Panc1 (cell line): ENCODE measurements around the gene CLCN7. TPM values are rescaled to one million over a fixed set of nuclear protein-coding genes. Genes with fewer than 3 reads are reported as not detected.

Source experiments
- ATAC-seq: fragments of 200-7000 bp; cut with Tn5 transposase; 2 replicates; pipeline ENCODE4 v1.9.1; 2020; ENCODE audit warnings: mild to moderate bottlenecking, moderate library complexity
- BruUV-seq: library from RNA; stranded (reverse); fragments of 400-500 nt; replicated peaks from 2 replicates; lab custom pipeline; 2021; lab: Mats Ljungman, UMichigan
- CTCF ChIA-PET: fragments of 300-600 bp; sonication (Branson Sonifier 250); formaldehyde crosslinking; loops from one replicate; lab custom pipeline; 2022; ENCODE audit warnings: antibody characterized with exemption; lab: Charles Lee
- POLR2A ChIA-PET: fragments of 300-600 bp; sonication (Branson Sonifier 250); formaldehyde crosslinking; loops from one replicate; lab custom pipeline; 2022; ENCODE audit warnings: antibody characterized with exemption; lab: Charles Lee
- DNase-seq: peaks from one replicate; pipeline ENCODE4 v3.0.0-alpha.2; 2010; ENCODE audit warnings: low read depth, low spot score
- H3K27ac ChIP-seq: 2 replicates; pipeline ENCODE4 v1.5.1; 2011; ENCODE audit warnings: mild to moderate bottlenecking, low read length, inconsistent platforms
- H3K27me3 ChIP-seq: fragments of 200-500 bp; sonication (Bioruptor generic); 2 replicates; pipeline ENCODE4 v1.6.0; 2014; ENCODE audit warnings: low read length, inconsistent platforms; ENCODE audit not compliant: control insufficient read depth, insufficient read depth
- H3K36me3 ChIP-seq: fragments of 200-500 bp; sonication (Bioruptor generic); 2 replicates; pipeline ENCODE4 v1.5.1; 2014; ENCODE audit warnings: inconsistent platforms, mild to moderate bottlenecking, low read length, moderate library complexity; ENCODE audit not compliant: control insufficient read depth, insufficient read depth
- H3K4me1 ChIP-seq: 2 replicates; pipeline ENCODE4 v1.5.1; 2011; ENCODE audit warnings: inconsistent platforms, mild to moderate bottlenecking, low read length, moderate library complexity; ENCODE audit not compliant: control insufficient read depth, insufficient read depth
- H3K4me3 ChIP-seq, 2 experiments: 2 replicates each; pipeline ENCODE4 v1.5.1; 2011 to 2012; ENCODE audit warnings: low read depth in 2 of 2, low read length in 2 of 2, mild to moderate bottlenecking in 2 of 2, inconsistent platforms in 1 of 2, moderate library complexity in 1 of 2
- H3K9me3 ChIP-seq: fragments of 200-500 bp; sonication (Bioruptor generic); 2 replicates; pipeline ENCODE4 v1.5.1; 2014; ENCODE audit warnings: low read depth, mild to moderate bottlenecking, inconsistent platforms, low read length, moderate library complexity; ENCODE audit not compliant: control insufficient read depth, insufficient read depth
- POLR2AphosphoS5 ChIP-seq: IDR thresholded peaks from 2 replicates; pipeline ENCODE4 v1.6.1; 2012; ENCODE audit warnings: mild to moderate bottlenecking, low read depth, low read length, moderate library complexity
- SIN3A ChIP-seq: IDR thresholded peaks from 2 replicates; pipeline ENCODE4 v1.6.1; 2012; ENCODE audit warnings: low read depth, mild to moderate bottlenecking, low read length, moderate library complexity, borderline replicate concordance; ENCODE audit not compliant: insufficient read depth
- TCF7L2 ChIP-seq: IDR thresholded peaks from 2 replicates; pipeline ENCODE4 v1.6.1; 2011; ENCODE audit warnings: mild to moderate bottlenecking, low read depth, low read length, inconsistent platforms
- in situ Hi-C: cut with HindIII; loops from 2 replicates; pipeline ENCODE4 v1.10.0; 2016; ENCODE audit warnings: low sequenced_read_pairs, low pct_unique_long_range_greater_than_20kb
- intact Hi-C: fragments of 100-400 bp; cut with micrococcal nuclease; formaldehyde crosslinking; loops from one replicate; pipeline ENCODE4 v1.10.0; 2022; ENCODE audit not compliant: unreplicated experiment
- total RNA-seq: library from RNA; stranded (reverse); gene quantifications from one replicate; pipeline ENCODE4 v1.2.1, GENCODE V29; 2021; ENCODE audit not compliant: unreplicated experiment
- TF ChIP-seq, protein P1 (sequence below): fragments of 450-650 bp; IDR thresholded peaks from 2 replicates; pipeline ENCODE4 v1.5.1; 2017; ENCODE audit warnings: mild to moderate bottlenecking
- TF ChIP-seq, protein P2 (sequence below), 2 experiments: IDR thresholded peaks; 2 replicates each; pipeline ENCODE4 v1.6.1; 2011 to 2012; ENCODE audit warnings: low read depth in 2 of 2, control low read depth in 1 of 2, low read length in 1 of 2, mild to moderate bottlenecking in 1 of 2, moderate library complexity in 1 of 2; ENCODE audit not compliant: insufficient read depth in 1 of 2

Gene CLCN7
- total RNA-seq, 1 experiment from 2014 or later, result 179 TPM

DNA sequence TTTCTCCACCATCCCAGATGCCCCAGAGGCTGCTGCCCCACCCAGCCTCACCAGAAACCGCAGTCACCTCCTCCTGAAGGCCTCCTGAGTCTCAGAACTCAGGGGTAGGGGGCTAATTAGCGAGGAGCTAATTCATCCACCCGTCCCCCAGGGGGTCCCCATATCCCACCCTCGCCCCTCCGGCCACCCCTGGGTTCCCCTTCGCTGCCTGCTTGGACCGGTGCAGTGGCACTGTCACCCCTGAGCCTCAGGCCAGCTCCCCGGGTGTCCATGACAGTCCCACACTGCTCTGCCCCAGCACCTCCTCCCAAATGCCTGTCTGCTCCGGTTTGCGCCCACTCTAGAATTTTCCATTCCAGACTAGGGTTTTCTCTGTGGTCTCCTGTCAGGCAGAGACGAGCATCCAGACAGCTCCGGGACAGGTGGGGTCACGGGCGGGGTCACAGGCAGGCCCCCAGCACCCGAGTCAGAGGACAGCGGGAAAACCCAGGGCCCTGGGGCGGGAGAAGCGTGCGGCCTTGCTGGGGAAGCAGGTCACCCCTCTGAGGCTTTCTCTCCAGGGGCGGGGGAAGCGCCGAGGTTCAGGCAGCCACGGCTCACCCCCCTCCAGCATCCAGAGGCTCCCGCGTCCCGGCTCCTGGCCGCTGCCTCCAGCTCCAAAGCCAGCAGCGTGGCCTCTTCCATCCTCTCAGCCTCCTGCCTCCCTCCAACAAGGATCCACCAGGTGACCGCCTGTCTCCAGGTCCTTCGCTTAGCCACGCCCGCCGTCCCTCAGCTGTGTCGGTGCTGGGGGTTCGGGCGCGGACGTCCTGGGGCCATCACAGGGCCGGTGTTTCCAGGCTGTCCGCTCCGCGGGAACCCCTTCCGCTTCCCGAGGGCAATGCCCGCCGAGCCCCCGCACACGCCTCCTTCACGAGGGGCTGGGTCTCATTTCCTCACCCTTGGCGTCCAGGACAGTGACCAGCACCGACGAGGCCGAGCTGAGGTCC is 47.1 kb downstream of the CLCN7 start:
- ChIA-PET POLR2A (no interaction called here), CTCF (no interaction called here)
- intact Hi-C loops, result no loop called here
- DNase-seq (no peak), ATAC-seq (no peak)
- TF ChIP-seq SIN3A (no peak), POLR2AphosphoS5 (no peak), TCF7L2 (no peak)
- TF ChIP-seq, protein P1, sequence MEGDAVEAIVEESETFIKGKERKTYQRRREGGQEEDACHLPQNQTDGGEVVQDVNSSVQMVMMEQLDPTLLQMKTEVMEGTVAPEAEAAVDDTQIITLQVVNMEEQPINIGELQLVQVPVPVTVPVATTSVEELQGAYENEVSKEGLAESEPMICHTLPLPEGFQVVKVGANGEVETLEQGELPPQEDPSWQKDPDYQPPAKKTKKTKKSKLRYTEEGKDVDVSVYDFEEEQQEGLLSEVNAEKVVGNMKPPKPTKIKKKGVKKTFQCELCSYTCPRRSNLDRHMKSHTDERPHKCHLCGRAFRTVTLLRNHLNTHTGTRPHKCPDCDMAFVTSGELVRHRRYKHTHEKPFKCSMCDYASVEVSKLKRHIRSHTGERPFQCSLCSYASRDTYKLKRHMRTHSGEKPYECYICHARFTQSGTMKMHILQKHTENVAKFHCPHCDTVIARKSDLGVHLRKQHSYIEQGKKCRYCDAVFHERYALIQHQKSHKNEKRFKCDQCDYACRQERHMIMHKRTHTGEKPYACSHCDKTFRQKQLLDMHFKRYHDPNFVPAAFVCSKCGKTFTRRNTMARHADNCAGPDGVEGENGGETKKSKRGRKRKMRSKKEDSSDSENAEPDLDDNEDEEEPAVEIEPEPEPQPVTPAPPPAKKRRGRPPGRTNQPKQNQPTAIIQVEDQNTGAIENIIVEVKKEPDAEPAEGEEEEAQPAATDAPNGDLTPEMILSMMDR, result no peak
- TF ChIP-seq, protein P2, sequence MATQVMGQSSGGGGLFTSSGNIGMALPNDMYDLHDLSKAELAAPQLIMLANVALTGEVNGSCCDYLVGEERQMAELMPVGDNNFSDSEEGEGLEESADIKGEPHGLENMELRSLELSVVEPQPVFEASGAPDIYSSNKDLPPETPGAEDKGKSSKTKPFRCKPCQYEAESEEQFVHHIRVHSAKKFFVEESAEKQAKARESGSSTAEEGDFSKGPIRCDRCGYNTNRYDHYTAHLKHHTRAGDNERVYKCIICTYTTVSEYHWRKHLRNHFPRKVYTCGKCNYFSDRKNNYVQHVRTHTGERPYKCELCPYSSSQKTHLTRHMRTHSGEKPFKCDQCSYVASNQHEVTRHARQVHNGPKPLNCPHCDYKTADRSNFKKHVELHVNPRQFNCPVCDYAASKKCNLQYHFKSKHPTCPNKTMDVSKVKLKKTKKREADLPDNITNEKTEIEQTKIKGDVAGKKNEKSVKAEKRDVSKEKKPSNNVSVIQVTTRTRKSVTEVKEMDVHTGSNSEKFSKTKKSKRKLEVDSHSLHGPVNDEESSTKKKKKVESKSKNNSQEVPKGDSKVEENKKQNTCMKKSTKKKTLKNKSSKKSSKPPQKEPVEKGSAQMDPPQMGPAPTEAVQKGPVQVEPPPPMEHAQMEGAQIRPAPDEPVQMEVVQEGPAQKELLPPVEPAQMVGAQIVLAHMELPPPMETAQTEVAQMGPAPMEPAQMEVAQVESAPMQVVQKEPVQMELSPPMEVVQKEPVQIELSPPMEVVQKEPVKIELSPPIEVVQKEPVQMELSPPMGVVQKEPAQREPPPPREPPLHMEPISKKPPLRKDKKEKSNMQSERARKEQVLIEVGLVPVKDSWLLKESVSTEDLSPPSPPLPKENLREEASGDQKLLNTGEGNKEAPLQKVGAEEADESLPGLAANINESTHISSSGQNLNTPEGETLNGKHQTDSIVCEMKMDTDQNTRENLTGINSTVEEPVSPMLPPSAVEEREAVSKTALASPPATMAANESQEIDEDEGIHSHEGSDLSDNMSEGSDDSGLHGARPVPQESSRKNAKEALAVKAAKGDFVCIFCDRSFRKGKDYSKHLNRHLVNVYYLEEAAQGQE (IDR thresholded peaks at IDR 0.05; ENCODE audit: insufficient read depth in 1 of 2, low read depth in 2 of 2, low read length in 1 of 2), result no peak
- in situ Hi-C loops, result no loop called here
- H3K36me3 ChIP-seq, result no peaks in the 10 kb centered on the region
- H3K4me1 ChIP-seq, result no peaks in the 10 kb centered on the region
- H3K4me3 ChIP-seq, result no peak overlapping the region
- H3K9me3 ChIP-seq, result no peaks in the 10 kb centered on the region
- no TSS peak for BruUV-seq
- H3K27me3 ChIP-seq, result no peaks in the 10 kb centered on the region
- no peak overlapping the region for H3K27ac ChIP-seq

DNA sequence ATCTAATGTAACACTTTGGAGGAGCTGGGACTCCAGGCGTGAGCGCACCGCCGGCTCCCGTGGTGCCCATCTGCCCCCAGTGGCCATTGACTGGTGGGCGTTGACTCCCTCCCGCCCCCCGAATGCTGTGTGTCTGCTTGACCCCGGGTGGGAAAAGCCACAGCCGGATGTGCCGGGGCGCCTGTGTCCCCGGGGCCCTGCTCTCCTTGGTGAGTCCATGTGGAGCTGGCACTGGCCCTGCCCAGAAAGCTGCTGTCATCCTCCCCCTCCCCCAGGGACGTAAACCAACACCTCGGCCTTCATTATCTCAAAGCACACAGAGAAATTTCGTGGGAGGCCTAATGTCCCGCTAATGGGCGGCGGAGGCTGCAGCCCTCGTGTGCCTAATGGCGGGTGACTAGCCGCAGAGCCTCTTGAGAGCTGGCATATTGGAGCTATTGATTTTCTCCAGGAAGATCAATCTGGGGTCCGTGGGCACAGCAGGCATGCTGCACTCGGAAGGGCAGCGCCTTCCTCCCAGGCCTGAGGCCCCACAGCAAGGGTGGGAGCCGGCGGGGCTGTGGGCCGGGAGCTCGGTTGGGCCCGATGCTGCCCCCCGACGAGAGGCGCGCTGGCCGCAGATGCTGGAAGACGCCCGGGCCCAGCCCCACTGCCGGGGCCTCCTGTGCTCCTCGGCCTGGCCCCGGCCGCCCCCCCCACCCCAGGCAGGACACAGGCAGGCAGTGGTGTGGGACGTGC is 47.9 kb downstream of the CLCN7 start:
- ATAC-seq (no peak), DNase-seq (no peak)
- no peak overlapping the region for H3K4me3 ChIP-seq
- no peaks in the 10 kb centered on the region for H3K9me3 ChIP-seq
- no peaks in the 10 kb centered on the region for H3K4me1 ChIP-seq
- in situ Hi-C loops (no loop called here), intact Hi-C loops (no loop called here)
- POLR2A ChIA-PET, result no interaction called here
- no peaks in the 10 kb centered on the region for H3K36me3 ChIP-seq
- CTCF ChIA-PET, result interaction anchor here (0.6 kb wide), 1 partner anchor 1074 kb away, joined by 3 read pairs; no protein-coding TSS in a partner anchor
- no peak overlapping the region for H3K27ac ChIP-seq
- H3K27me3 ChIP-seq, result no peaks in the 10 kb centered on the region
- BruUV-seq, result no TSS peak
- TF ChIP-seq, protein P1, result no peak
- TF ChIP-seq, protein P2 (IDR thresholded peaks at IDR 0.05; ENCODE audit: insufficient read depth in 1 of 2, low read depth in 2 of 2, low read length in 1 of 2), result no peak
- TF ChIP-seq SIN3A, result no peak
